Hypothalamus (tissue), 51 donors: Measurements from ENCODE around the gene WNK2.
A peak's percentile ranks its signal among the peaks of the same experiment; 100 is the strongest.

Experiments used
- DNase-seq, 51 donors: peaks; one replicate each; lab custom pipeline; 2025; lab: John Stamatoyannopoulos, UW

WNK2 gene

DNA sequence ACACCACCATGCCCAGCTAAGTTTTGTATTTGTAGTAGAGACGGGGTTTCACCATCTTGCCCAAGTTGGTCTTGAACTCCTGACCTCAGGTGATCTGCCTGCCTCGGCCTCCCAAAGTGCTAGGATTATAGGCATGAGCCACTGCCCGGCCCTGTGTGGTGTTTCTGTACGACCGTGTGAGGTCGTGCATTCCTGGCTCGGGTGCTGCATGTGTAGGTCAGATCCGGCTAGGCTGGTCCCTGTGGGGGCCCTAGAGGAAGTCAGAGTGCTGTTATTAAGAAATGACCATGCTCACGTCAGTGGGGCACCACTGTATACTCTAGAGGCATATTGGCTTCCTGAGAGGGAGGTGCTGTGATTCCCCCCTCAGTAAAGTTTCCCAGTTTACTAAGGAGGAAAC lies 13.7 kb downstream of the WNK2 start:
- no peak for DNase-seq

DNA sequence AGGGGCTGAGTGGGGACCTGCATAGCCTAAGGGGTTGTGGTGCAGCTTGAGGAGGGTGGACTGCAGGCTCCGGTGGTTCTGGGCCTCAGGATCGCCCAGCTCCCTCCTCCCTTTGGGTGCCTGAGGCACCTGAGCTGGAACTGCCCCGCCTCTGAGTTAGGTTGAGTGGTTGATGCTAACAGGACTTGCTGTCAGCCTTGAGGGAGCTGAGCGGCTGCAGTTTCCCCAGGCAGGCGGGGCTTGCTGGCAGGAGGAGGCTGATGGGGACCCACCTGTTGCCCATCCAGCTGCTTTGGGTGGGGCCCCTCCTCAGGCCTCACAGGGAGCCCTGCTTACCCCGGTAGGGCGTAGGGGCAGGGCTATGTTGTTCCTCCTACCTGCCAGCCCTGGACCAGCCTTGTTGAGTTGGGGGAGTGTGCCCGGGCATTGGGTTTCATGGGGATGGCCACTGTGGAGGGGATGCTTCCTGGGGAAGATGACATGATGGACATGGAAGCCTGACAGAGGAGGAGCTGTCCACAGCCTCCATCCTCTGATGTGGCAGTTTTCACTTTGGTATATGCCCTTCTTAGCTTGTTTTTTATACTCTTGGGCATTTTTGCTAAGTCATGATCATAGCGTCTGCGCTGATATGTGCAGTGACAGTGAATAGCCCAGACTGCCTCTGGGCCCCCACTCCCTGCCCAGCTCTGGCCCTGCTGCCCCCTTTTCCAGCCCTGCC lies 14.3 kb downstream of the WNK2 start:
- no peak for DNase-seq

DNA sequence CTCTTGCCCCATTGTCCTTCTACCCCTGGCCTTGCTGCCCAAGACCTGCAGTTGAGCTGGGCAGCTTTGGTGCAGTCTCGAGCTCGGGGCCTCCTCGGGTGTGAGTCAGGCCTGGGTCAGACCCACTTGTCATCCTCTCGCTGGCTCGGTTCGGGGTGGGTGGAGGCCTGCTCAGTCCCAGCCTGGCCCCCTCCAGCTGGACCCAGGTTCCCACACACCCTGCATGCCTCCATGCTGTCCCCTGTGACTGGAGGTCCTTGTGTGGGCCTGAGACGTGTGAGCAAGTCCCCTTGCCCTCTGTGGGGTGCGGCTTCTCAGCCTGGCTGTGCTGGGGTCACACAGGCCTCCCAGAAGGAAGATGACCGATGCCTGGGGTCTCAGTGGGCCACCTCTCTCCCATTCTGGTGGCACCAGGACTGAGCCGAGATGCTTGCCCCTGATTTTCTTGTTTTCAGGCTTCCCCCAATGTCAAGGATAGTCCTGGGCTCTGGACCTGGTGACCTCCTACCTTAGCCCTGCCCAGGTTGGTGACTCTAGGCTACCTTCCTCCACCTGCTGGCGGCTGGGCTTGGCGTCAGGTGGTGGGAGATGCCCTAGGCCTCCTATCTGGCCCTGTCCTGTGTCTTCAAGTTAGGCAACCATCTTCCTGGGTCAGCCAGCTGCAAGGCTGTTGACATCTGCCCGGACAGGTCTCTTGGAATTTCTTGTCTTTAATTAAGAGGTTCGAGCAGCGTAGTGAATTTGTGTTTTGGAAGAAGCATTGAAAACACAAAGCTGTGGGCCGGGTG lies 15.1 kb downstream of the WNK2 start:
- DNase-seq: no peak

DNA sequence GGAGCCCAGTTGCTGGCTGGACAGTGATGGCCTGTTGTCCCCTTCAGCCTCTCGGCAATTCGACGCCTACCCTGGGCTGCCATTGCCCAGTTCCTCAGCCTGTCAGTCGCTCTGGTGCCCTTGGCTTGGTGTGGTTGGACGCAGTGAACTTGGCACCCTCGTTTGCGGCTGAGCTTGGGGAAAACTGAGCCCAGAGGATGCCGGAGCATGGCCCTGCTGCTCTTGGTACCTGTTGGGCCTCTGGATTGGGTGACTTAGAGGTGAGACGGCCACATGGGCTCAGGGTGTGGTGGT lies 16.5 kb downstream of the WNK2 start:
- DNase-seq: no peak

DNA sequence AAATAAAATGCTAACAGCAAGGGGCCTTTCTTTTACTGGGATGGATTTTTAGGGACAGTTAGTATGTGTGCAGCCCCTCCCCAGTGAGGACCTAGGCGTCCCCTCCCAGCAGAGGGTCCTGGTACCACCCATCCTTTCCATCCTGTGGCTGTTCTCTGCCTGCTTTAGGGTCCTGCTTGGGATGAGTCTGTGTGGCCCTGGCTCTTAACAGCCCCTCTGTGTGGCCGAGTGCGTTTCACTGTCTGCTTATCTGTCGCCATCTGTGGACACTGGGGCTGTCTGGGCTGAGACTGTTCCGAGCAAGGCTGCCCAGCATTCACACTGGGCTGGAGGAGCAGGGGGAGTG lies 17.0 kb downstream of the WNK2 start:
- DNase-seq: no peak

DNA sequence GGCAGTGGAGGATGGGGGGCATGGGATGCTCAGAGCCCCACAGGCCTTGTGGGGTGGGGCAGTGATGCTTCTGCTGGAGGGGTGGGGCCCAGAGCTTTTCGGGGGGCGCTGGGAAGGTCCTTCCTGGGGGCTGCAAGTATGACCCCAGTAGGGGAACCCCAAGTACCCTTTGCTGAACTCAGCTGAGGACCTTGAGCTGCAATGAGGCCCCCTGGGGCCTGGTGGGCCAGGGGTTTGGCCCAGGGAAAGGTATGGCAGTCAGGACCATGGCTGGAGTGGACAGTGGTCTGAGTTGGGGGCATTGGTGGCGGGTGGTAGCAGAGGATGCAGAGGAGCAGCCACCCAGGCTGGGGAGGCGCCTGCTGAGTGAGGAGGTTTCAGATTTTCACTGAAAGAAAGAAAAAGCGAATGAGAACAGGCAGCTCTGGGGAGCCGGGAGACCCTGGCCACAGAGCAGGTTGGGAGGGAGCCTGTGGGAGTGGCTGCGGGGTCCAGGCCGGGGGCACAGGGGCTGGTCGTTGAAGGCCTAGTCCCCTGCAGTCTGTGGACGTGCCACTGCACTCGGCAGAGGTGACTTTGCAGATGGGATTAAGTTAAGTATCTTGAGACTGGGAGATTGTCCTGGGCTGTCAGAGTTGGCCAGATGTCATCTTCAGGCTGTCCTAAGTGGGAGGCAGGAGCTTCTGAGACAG lies 19.2 kb downstream of the WNK2 start:
- DNase-seq: no peak

DNA sequence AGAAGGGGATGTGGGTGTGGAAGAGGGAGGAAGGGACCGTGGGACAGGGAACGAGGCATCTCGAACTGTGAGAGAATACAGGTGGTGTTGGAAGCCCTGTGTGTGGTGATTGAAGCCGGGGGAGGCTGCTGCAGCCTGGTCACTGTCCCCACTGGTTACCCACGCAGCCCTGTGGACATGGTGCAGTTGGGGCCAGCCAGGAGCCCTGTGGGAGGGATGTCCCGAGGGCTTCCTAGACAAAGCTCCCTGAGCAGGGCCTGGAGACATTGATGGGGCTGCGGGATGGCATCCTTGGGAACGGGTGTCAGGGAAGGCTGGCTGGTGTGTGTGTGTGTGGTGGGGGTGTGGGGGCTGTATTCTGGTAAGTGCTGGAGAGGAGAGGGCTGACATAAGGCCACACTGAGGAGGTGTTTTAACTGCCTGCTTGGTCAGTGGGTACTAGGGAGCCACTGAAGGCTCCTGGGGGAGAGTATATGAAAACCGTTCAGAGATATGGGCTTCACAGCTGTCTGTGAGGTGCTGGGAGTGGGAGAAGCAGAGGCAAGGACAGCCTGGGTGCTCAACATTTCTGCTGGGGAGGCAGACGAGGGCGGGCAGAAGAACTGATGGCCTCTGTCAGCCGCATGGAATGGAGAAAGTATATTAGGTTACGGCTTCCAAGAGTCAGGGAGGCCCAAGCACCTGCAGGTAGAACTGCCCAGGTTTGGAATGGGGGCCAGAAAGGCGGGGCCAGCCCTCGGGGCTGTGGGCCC lies 20.0 kb downstream of the WNK2 start:
- DNase-seq: no peak

DNA sequence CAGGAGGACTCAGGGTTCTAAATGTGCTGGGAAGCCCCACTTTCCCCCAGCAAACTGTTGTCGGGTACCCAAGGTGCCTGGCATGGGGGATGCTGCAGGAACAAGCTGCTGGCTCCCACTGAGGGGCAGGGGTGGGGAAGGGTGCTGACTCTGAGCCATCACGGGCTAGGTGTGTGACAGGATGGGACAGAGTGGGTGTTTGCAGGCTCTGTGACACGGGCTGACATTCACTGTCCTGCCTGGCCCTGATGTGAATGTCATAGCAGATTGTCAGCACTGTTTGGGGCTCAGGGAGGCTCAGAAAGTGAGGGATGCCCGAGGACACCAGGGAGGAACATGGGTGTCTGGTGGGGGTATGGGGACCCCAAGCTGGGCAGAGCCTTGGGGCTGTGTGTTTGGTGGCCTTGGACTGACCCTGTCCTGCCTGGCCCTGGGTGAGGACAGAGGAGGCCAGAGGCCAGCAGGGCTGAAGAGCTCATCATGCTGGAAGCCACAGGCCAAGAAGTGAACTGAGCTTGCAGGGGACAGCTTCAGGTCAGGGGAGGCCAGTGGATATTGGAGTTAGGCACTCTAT lies 20.6 kb downstream of the WNK2 start:
- no peak for DNase-seq

DNA sequence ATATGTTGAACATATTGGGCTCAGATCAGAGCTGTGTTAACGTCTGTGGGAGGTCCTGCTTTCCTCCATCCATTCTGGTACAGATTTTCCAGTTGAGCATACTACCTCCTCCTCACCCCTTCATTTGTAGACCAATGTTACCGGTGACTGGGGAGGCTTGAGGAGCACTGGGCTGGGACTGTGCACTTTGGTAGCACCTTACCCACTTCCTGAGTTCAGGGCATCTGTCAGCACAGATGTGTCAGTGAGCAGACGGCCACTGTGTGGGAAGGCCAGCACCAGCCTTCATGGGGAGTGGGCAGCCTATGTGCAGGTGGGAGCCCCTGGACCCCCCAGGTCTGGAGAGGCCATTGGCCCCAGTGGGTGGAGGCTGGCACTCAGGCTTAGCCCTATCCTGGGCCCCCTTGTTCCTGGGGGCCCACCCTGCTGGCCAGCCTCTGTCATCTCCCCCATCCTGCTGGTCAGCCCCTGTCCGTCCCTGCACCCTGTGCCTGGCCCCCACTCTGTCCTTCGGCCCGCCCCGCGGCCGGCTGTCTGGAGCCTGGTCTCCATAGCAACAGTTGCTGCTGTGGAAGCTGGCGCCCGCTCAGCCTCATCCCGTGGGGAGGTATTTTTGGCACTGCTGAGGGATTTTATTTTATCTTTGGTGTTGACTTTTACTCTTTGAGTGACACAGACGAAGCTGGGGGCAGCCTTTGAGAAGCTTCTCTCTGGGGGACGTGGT lies 21.3 kb downstream of the WNK2 start:
- peak in 30 of 51 donors; percentile 13 to 70 (median 46) for DNase-seq

DNA sequence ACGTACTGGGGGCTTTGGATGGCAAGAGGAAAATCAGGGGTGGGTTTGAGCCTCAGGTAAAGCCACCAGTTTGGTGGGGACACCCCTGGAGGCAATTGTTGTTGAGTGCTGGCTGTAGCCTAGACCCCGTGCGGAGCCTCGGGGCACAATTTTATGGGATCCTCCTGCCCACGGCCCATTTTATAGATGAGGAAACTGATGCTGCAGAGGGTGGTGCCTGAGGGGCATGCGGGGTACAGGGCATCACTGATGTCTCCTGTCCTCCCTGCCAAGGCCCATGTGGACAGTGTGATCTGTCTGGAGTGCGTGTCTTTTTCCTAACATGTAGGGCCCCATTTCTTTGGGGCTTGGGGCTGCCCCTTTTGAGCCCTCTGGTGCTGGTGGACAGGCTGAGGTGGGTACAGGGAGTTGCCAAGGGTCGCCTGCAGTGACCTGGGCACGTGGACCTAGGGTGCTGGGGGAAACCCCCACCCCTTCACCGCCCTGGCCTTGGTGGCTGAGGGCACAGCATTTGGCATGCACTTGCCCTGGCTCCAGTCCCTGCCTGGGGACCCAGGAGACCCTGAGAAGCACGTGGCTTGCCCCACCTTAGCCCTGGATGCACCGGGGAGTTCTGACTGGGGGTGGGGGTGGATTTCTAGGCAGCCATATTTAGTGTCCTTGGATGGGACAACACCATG lies 22.1 kb downstream of the WNK2 start:
- no peak for DNase-seq

DNA sequence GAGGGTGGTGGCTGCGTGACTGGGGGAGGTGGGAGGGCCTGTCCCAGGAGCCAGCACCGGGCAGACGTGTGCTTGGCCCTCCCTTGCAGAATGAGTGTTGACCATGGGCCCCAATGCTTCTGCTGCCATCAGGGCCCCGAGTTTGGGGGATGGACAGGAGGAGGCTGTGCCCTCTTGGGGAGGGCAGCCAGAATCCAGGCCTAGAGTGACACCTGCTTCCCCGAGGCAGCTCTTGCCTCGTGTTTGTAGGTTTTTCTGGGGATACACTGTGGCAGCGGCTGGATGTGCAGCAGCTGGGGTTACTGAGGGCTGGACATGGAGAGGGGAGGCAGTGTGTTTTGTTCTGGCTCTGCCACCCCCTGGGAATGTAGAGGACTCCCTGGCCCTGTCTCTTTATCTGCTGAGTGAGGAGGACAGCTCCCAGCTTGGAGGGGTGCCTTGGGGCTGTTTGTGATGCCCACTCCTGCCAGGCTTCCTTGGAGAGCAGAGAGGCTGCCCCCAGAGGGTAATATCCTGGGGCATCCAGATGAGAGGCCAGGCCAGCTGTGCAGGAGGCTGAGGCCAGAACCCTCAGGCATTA lies 22.7 kb downstream of the WNK2 start:
- DNase-seq: no peak

DNA sequence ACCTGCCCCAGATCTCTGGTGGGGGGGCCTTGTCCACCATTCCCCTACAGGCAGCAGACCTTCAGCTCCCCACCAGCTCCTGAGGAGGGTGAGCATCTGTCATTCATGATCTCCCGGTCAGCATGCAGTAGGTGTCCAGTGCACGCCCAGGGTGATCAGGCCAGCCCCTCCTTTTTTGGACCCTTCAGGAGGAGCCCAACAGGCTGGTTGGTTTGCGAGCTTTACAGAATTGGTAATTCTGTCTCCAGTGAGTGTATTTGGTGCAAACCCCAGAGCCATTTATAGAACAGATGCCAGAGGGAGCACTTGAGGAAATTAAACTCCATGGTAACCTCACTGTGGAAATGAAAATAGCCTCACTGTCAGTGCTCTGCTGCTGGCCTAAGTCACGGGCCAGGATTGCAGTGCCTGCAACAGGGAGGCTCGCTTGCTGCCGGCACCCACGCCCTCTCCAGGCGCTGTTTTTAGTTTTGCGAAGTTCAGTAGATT lies 23.4 kb downstream of the WNK2 start:
- peak in 29 of 51 donors; percentile 10 to 71 (median 46) for DNase-seq

DNA sequence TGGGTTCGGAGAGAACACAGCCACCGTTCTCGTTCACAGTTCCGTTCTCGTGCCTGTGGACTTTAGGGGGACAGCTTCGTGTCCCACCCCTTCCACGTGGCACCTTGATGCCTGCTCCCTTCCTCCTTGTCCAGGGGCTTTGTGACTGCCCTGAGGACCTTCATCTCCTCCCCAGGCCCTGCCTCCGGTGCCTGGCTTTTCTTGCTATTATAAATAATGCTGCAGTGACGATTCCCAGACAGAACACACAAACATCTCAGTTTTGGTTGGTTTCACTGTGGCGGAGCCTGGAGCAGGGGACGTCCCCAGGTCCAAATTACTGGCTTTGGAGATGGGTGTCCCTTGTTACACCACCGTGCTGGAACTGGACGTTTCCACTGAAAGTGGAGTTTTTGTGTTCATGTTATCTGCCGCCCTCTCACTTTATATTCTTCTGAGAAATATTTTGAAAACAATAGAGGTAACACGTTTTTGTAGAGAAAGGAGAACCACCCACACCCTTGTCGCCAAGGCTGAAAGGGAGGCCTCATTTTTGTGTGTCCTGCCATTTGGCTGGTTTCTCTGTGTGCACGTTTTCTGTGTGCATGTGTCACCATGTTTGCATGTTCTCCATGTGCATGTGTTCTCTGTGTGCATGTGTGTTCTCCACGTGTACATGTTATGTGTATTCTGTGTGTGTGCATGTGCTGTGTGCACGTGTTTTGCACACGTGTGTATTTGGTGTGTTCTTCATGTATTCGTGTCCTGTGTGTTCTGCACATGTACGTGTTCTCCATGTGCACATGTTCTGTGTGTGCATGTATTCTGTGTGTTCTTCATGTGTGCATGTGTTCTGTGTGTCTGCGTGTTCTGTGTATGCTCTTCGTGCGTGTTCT lies 24.2 kb downstream of the WNK2 start:
- no peak for DNase-seq

DNA sequence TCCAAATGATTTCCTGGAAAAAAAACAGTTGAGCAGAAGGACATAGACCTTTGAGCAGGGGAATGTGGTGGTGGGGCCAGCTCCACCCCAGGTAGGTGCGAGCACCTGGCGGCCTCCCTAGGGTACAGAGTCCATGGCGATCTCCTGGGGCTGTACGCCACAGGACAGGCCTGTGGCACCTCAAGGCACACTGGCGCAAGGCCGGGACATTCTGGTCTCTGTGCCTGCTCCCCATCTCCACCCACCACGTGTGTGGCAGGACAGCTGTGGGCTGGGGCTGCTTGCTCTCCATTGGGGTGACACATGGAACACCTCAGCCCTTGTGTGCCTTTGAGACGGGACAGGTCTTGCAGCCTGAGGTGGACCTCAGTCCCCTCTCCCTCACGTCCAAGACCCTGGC lies 25.2 kb downstream of the WNK2 start:
- DNase-seq: no peak

DNA sequence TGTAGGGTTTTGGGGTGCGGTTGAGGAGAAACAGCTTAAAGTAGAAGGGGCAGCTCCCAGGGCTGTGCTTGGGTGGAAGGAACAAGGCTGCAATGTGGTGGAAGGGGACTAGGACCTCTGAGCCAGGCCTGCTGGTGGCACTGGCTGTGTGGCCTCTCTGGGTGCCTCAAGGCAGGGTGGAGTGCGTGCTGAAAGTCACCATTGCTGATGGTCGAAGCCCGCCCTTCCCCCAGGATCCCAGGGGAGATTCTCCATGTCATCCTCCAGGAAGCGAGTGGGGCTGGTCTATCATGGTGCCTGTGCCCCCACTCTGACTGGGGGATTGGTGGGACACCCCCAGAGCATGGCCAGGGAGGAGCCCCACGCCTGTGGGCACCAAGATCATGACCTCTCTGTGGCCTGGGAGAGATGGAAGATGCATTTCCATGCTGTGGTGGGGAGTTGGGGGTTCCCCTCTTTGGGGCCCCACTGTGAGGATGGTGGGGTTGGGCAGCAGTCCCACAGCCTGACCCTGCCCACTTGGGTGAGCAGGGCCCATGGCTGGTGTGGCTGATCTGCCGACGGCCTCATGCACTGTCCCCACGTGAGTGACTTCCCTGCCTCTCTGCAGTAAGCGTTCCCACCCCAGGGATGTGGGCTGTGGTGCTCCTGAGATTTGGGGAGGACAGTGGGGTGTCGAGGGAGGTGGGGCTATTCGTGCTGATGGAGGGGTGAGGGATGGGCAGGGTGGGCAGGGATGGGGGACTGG lies 25.8 kb downstream of the WNK2 start:
- DNase-seq: no peak

DNA sequence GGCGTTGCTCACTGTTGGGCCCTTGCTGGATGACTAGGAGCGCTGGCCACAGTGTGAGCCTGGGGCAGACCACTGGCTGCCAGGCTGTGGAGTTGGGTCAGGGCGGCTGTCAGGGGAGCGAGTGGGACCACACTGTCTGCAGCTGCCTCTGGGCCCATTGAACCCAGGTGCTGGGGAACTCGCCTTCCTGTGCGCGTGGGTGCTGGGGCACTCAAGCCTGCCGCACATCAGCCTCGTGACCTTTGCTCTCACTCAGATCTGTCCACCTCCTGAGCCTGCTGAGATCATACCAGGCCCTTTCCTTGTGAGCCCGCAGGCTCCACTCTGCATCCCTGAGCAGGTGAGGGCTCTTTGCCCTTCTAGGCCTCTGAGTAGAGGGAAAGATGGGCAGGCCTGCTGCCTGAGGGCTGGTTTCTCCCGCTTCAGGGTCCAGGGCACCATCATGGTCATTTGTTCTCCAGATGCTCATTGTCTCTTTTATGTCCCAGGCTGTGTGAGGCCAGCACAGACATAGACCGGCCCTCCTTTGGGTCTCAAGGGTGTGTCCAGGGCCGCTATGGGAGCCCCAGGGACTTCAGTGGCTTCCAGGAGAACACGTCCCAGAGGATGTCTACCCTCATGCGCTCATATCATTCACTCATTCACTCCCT lies 26.5 kb downstream of the WNK2 start:
- no peak for DNase-seq
